ENCODE results near the gene RBBP7. TPM values are rescaled to one million over a fixed set of nuclear protein-coding genes. Genes with fewer than 3 reads are reported as not detected.

The RBBP7 gene
- total and polyA plus RNA-seq, 2 donors (not counting 3 experiments of a cell fraction or from before 2014, with no cell fraction given) = 81.5 to 130 TPM

GRCh38 chrX:16838202-16839066, 31.7 kb downstream of the RBBP7 start:
- intact Hi-C loops (cut with micrococcal nuclease) = loop anchor here (1.0 to 2.0 kb wide), 2 partner anchors 10 to 32 kb away; partner anchors contain the start of gene RBBP7
- Histone ChIP-seq H3K9me1 (replicated peaks; ENCODE audit: control insufficient read depth, extremely low read depth, insufficient read depth, low read length) (no peaks in the 10 kb centered on the region), H3K27me3 (ENCODE audit: control insufficient read depth in 2 of 2, insufficient read depth in 2 of 2, low read length in 2 of 2) (no peaks in the 10 kb centered on the region), H3K27ac (ENCODE audit: insufficient read depth, low read depth, low read length) (peak overlapping the region; percentile 84), H3K79me2 (ENCODE audit: control insufficient read depth, insufficient read depth, low read length) (no peaks in the 10 kb centered on the region), H3K9ac (replicated peaks; ENCODE audit: extremely low read depth, insufficient read depth, low read length) (peak overlapping the region; percentile 12), H3K4me3 (replicated peaks in 1 of 3; ENCODE audit: insufficient read depth in 1 of 3, low read depth in 1 of 3, low read length in 3 of 3) (no peak overlapping the region), H3K4me1 (ENCODE audit: control insufficient read depth, extremely low read depth, insufficient read depth, low read length) (peaks cover 20% of the 10 kb centered on the region), H3K36me3 (ENCODE audit: control insufficient read depth in 2 of 2, extremely low read depth in 1 of 2, insufficient read depth in 2 of 2, low read length in 2 of 2) (peaks cover 2 to 5% of the 10 kb centered on the region in 2 experiments), H4K20me1 (replicated peaks; ENCODE audit: control insufficient read depth, extremely low read depth, insufficient read depth, low read length) (no peaks in the 10 kb centered on the region), H3K9me3 (replicated peaks; ENCODE audit: control insufficient read depth, insufficient read depth, low read length) (no peaks in the 10 kb centered on the region), H3K4me2 (ENCODE audit: insufficient read depth, low read length) (no peak overlapping the region), H2AFZ (ENCODE audit: low read depth, low read length) (no peak overlapping the region)
- DNase-seq (ENCODE audit: low read depth, low spot score) (peak; percentile 85), FAIRE-seq (peak; percentile 94)
- dilution Hi-C loops (cut with MboI; ENCODE audit: extremely low pct_ligation_motif_present, low sequenced_read_pairs) = no loop called here
- TSS peak; percentile 17 for BruUV-seq (replicated peaks)
- POLR2A ChIA-PET = no interaction called here
- CTCF ChIA-PET = interaction anchor here (1.2 to 3.0 kb wide), 4 partner anchors 11 to 208 kb away, joined by 5 to 12 read pairs (median 8); no protein-coding TSS in a partner anchor
- TF ChIP-seq MYC (IDR thresholded peaks at IDR 0.05; ENCODE audit: low read depth, low read length) = no peak
- peak; percentile 42 for TF ChIP-seq JUN (IDR thresholded peaks at IDR 0.05; ENCODE audit: borderline replicate concordance, insufficient read depth, insufficient read length, low read depth)

DNA sequence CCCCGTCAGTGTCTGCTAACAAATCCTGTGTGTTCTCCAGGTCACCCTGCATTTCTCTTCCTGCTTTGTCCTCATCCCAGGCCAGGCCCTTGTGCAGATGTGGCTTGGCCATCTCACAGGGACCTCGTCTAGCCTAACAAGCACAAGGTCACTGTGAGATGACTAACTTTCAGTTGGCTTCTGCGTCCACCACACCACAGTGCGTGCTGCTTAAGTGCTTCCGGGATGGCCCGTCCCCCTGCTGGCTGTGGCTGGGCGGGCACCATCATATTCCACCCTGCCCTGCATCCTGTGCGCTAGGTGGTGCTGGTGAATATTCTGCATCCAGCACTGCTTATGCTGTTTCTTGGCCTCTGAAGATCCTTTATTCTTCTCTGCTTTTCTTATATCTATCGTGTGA, 33.8 kb downstream of the RBBP7 start:
- Histone ChIP-seq H3K4me1 (ENCODE audit: control insufficient read depth, extremely low read depth, insufficient read depth, low read length) (peaks cover 18% of the 10 kb centered on the region), H3K79me2 (ENCODE audit: control insufficient read depth, insufficient read depth, low read length) (no peaks in the 10 kb centered on the region), H3K4me3 (replicated peaks in 1 of 3; ENCODE audit: insufficient read depth in 1 of 3, low read depth in 1 of 3, low read length in 3 of 3) (no peak overlapping the region), H3K27ac (ENCODE audit: insufficient read depth, low read depth, low read length) (no peak overlapping the region), H3K9me3 (replicated peaks; ENCODE audit: control insufficient read depth, insufficient read depth, low read length) (no peaks in the 10 kb centered on the region), H2AFZ (ENCODE audit: low read depth, low read length) (no peak overlapping the region), H3K9ac (replicated peaks; ENCODE audit: extremely low read depth, insufficient read depth, low read length) (no peak overlapping the region), H4K20me1 (replicated peaks; ENCODE audit: control insufficient read depth, extremely low read depth, insufficient read depth, low read length) (no peaks in the 10 kb centered on the region), H3K27me3 (ENCODE audit: control insufficient read depth in 2 of 2, insufficient read depth in 2 of 2, low read length in 2 of 2) (no peaks in the 10 kb centered on the region), H3K36me3 (ENCODE audit: control insufficient read depth in 2 of 2, extremely low read depth in 1 of 2, insufficient read depth in 2 of 2, low read length in 2 of 2) (peaks cover under 1 to 5% of the 10 kb centered on the region in 2 experiments), H3K4me2 (ENCODE audit: insufficient read depth, low read length) (no peak overlapping the region), H3K9me1 (replicated peaks; ENCODE audit: control insufficient read depth, extremely low read depth, insufficient read depth, low read length) (no peaks in the 10 kb centered on the region)
- no peak for TF ChIP-seq POLR2A (IDR thresholded peaks at IDR 0.05; ENCODE audit: low read depth, low read length)
- peak; percentile 30 to 31 for TF ChIP-seq CTCF (IDR thresholded peaks at IDR 0.05; ENCODE audit: extremely low read depth in 1 of 2, insufficient read depth in 1 of 2, low read depth in 1 of 2, low read length in 2 of 2)
- no peak for TF ChIP-seq EZH2 (IDR thresholded peaks at IDR 0.05; ENCODE audit: borderline replicate concordance, low read depth, low read length, severe bottlenecking)
- TF ChIP-seq GATA2 (IDR thresholded peaks at IDR 0.05; ENCODE audit: insufficient read depth, insufficient read length, low read depth, low read length) = no peak
- peak; percentile 21 for TF ChIP-seq POLR2AphosphoS5 (IDR thresholded peaks at IDR 0.05; ENCODE audit: insufficient read depth, low read depth, low read length)
- no peak for TF ChIP-seq JUN (IDR thresholded peaks at IDR 0.05; ENCODE audit: borderline replicate concordance, insufficient read depth, insufficient read length, low read depth)
- TF ChIP-seq, protein P1, sequence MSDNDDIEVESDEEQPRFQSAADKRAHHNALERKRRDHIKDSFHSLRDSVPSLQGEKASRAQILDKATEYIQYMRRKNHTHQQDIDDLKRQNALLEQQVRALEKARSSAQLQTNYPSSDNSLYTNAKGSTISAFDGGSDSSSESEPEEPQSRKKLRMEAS (IDR thresholded peaks at IDR 0.05; ENCODE audit: insufficient read depth, insufficient read length) = no peak
- TF ChIP-seq FOS (IDR thresholded peaks at IDR 0.05; ENCODE audit: borderline replicate concordance, insufficient read depth, low read length) = no peak
- no peak for TF ChIP-seq MYC (IDR thresholded peaks at IDR 0.05; ENCODE audit: low read depth, low read length)
- dilution Hi-C loops (cut with MboI; ENCODE audit: extremely low pct_ligation_motif_present, low sequenced_read_pairs) (no loop called here), intact Hi-C loops (cut with micrococcal nuclease) (no loop called here)
- no peak for FAIRE-seq
- DNase-seq (ENCODE audit: low read depth, low spot score) = no peak
- BruUV-seq (replicated peaks) = no TSS peak
- CTCF ChIA-PET = no interaction called here
- POLR2A ChIA-PET = no interaction called here

All from endothelial cell of umbilical vein (primary cell).